ENCODE results near the gene CYB5R4. TPM values are rescaled to one million over a fixed set of nuclear protein-coding genes. Genes with fewer than 3 reads are reported as not detected.
"Not testable (repeated sequence)": the region's sequence is repeated elsewhere in the genome, so short reads cannot be mapped to it uniquely, and the experiment has no call there.

The CYB5R4 gene
- total RNA-seq, 1 donor from 2014 or later: 14.6 TPM

DNA sequence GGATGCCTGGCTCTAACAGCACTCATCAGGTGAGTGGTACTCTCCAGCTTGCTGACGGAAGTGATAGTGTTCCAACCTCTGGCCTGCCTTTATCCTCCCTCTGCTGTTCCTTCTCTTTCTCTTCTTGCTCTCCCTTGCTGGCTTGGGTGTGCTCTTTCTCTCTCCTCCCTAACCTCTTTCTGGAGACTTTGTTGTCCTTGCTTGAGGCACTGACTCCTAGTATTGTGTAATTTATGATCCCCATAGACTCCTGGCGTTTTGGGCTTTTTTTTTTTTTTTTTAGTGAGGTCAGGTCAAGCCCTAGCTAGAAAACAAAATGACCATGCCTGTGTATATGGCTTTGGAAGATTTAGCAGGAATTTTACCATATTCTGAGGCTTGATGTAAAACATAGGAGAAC is 89.4 kb downstream of the CYB5R4 start:
- no peak overlapping the region for H3K27ac Mint-ChIP-seq (ENCODE audit: unreplicated experiment)
- H3K27me3 Mint-ChIP-seq (ENCODE audit: low read depth): no peaks in the 10 kb centered on the region
- H3K4me1 Mint-ChIP-seq: peaks cover 4% of the 10 kb centered on the region

GRCh38 chr6:83951423-83951822 is 91.9 kb downstream of the CYB5R4 start:
- H3K4me1 Mint-ChIP-seq; H3K27me3 Mint-ChIP-seq (ENCODE audit: low read depth); DNase-seq (ENCODE audit: low read depth, low spot score); H3K27ac Mint-ChIP-seq (ENCODE audit: unreplicated experiment); H3K9me3 Mint-ChIP-seq; H3K4me3 Mint-ChIP-seq: not testable (repeated sequence)
- H3K36me3 Mint-ChIP-seq (ENCODE audit: low read depth): peaks cover 16% of the 10 kb centered on the region

More for the DNA sequence above, 89.4 kb downstream of the CYB5R4 start:
- TF ChIP-seq, protein P1, sequence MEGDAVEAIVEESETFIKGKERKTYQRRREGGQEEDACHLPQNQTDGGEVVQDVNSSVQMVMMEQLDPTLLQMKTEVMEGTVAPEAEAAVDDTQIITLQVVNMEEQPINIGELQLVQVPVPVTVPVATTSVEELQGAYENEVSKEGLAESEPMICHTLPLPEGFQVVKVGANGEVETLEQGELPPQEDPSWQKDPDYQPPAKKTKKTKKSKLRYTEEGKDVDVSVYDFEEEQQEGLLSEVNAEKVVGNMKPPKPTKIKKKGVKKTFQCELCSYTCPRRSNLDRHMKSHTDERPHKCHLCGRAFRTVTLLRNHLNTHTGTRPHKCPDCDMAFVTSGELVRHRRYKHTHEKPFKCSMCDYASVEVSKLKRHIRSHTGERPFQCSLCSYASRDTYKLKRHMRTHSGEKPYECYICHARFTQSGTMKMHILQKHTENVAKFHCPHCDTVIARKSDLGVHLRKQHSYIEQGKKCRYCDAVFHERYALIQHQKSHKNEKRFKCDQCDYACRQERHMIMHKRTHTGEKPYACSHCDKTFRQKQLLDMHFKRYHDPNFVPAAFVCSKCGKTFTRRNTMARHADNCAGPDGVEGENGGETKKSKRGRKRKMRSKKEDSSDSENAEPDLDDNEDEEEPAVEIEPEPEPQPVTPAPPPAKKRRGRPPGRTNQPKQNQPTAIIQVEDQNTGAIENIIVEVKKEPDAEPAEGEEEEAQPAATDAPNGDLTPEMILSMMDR (conservative IDR thresholded peaks at IDR 0.05): no peak
- Mint-ChIP-seq H3K4me3 (no peak overlapping the region), H3K9me3 (peaks cover 22% of the 10 kb centered on the region), H3K36me3 (ENCODE audit: low read depth) (peaks cover 29% of the 10 kb centered on the region)
- no peak for DNase-seq (ENCODE audit: low read depth, low spot score)

GRCh38 chr6:83952830-83953229 is 93.3 kb downstream of the CYB5R4 start:
- Mint-ChIP-seq H3K9me3 (no peaks in the 10 kb centered on the region), H3K27me3 (ENCODE audit: low read depth) (no peaks in the 10 kb centered on the region), H3K4me3 (no peak overlapping the region), H3K27ac (ENCODE audit: unreplicated experiment) (no peak overlapping the region), H3K36me3 (ENCODE audit: low read depth) (peaks cover 12% of the 10 kb centered on the region), H3K4me1 (peaks cover 4% of the 10 kb centered on the region)
- no peak for DNase-seq (ENCODE audit: low read depth, low spot score)
- TF ChIP-seq, protein P1 (conservative IDR thresholded peaks at IDR 0.05): no peak

GRCh38 chr6:83954371-83954770 is 94.9 kb downstream of the CYB5R4 start:
- TF ChIP-seq, protein P1 (conservative IDR thresholded peaks at IDR 0.05): no peak
- Mint-ChIP-seq H3K27me3 (ENCODE audit: low read depth) (no peaks in the 10 kb centered on the region), H3K36me3 (ENCODE audit: low read depth) (peaks cover 12% of the 10 kb centered on the region), H3K9me3 (no peaks in the 10 kb centered on the region), H3K27ac (ENCODE audit: unreplicated experiment) (no peak overlapping the region), H3K4me3 (no peak overlapping the region), H3K4me1 (peaks cover 4% of the 10 kb centered on the region)
- DNase-seq (ENCODE audit: low read depth, low spot score): no peak

GRCh38 chr6:83958241-83958685 is 98.8 kb downstream of the CYB5R4 start:
- H3K4me1 Mint-ChIP-seq: no peaks in the 10 kb centered on the region
- H3K4me3 Mint-ChIP-seq: no peak overlapping the region
- no peak overlapping the region for H3K27ac Mint-ChIP-seq (ENCODE audit: unreplicated experiment)
- TF ChIP-seq, protein P1 (conservative IDR thresholded peaks at IDR 0.05): no peak
- H3K9me3 Mint-ChIP-seq: no peaks in the 10 kb centered on the region
- peaks cover 17% of the 10 kb centered on the region for H3K36me3 Mint-ChIP-seq (ENCODE audit: low read depth)
- H3K27me3 Mint-ChIP-seq (ENCODE audit: low read depth): no peaks in the 10 kb centered on the region
- no peak for DNase-seq (ENCODE audit: low read depth, low spot score)

DNA sequence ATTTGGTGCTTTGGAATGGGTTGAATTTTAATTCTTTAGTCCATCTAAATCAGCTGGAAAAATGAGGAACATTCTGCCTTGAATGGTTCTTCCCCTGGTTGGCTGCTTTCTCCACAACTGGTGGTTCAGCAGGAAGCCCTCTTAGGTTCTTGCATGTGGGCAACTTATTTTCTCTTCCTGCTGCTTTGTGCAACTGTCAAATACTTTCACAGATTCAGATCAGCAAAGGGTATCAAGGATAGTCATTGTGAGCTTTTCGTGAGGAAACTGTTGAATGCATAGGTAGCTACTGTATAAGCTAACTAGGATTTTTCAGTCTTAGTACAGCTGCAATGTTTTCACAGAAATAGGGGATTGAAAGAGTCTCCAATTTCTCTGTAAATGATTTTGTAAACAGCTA is 101.2 kb downstream of the CYB5R4 start:
- no peaks in the 10 kb centered on the region for H3K4me1 Mint-ChIP-seq
- H3K27me3 Mint-ChIP-seq (ENCODE audit: low read depth): no peaks in the 10 kb centered on the region
- no peak for DNase-seq (ENCODE audit: low read depth, low spot score)
- H3K36me3 Mint-ChIP-seq (ENCODE audit: low read depth): peaks cover 29% of the 10 kb centered on the region
- TF ChIP-seq, protein P1 (conservative IDR thresholded peaks at IDR 0.05): no peak
- H3K4me3 Mint-ChIP-seq: no peak overlapping the region
- H3K9me3 Mint-ChIP-seq: peaks cover 10% of the 10 kb centered on the region
- no peak overlapping the region for H3K27ac Mint-ChIP-seq (ENCODE audit: unreplicated experiment)

All from neural crest cell (in vitro differentiated cells).